Ramos (cell line): ENCODE measurements around the gene MTHFD2.
"Not testable (repeated sequence)": the region's sequence is repeated elsewhere in the genome, so short reads cannot be mapped to it uniquely, and the experiment has no call there.

Experiments
- in situ Hi-C: fragments of 300-500 bp; cut with MboI; formaldehyde crosslinking; loops from one replicate; pipeline ENCODE4 v1.14.3; 2022; ENCODE audit warnings: low sequenced_read_pairs; ENCODE audit not compliant: unreplicated experiment

The MTHFD2 gene

DNA sequence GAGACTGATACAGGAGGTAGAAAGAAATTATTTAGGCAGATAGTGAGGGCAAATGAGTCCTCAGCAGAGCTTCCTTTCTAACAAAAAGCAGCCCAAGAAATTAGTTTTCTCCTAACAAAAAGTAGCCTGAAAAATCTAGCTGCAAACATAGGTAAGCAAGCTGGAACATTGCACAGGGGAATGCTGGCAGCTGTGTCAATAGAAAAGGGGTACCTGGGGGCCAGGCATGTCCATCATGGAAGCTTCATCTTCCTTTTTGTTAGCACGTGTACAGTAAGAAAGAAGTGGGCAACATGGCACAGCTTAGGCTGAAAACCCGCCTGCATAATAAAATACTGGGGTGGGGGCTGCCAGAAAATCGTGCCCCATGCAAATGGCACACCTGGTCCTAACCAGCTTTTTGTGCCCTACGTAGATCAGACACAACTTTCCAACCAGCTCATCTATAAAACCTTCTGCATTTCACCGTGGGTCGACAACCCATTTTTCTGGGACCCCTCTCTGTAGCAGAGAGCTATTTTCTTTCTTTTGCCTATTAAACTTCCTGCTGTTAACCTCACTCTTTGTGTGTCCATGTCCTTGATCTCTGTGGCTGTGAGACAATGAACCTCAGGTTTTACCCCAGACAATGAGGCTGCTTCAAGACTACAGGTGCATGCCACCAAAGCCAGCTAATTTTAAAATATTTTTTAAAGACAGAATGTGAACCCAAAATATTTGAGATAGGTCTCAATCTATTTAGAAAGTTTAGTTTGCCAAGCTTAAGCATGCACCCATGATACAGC, 6.6 kb upstream of the MTHFD2 start:
- in situ Hi-C loops, result loop anchor here (25.0 kb wide), 1 partner anchor 954 kb away; the partner anchor contains the start of genes CCT7 and PRADC1

DNA sequence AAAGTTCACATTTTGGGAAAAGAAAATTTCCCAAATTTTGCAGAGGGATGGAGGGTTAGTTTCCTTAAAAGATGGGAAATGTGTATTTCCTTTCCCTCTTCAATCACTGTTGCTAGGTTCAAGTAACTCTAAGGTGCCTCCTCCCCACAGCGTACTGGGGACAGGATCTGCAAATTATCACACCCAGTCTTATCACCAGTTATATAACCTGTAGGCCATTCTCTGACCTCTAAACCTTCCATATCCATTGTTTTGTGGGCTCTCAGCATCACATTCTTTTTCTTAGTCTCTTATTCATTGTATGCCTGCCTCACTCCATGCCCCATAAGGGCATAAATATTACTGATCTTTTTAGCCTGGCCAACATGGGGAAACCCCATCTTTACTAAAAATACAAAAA, 3.6 kb upstream of the MTHFD2 start:
- in situ Hi-C loops, result loop anchor here (25.0 kb wide), 1 partner anchor 957 kb away; the partner anchor contains the start of genes CCT7 and PRADC1

DNA sequence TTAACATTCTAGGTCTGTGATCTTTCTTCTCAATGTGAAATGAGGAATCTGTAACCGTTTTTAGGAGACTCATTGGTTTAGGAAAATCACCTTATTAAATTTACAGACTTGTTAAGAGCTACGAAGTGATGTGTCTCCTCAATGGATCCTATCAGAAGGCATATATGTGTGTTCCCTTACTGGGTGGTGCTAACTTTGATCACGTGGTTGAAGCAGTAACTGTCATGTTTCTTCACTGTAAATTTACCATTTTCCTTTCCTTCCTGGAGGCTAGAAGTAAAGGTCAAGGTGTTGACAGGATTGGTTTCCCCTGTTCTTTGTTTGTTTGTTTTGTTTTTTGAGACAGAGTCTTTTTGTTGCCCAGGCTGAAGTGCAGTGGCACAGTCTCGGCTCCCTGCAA, 1.4 kb upstream of the MTHFD2 start:
- in situ Hi-C loops, result loop anchor here (25.0 kb wide), 1 partner anchor 960 kb away; the partner anchor contains the start of genes CCT7 and PRADC1

DNA sequence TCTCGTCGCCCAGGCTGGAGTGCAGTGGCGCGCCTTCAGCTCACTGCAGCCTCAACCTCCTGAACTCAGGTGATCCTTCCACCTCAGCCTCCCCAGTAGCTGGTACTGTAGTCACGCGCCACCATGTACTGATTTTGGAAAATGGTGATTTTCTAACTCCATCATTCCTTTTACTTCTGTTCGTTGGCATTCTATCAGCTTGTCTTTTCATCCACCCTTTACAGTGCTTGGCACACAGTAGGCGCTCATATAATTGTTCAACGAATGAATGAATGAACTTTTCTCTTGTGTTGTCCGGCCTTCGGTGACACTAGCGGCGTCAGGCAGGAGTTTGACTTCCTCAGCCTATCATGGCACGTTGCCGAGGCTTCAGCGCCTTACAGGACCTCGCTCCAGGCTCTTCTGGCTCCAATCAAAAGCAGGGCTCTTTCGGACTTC, 373 bp upstream of the MTHFD2 start:
- in situ Hi-C loops, result loop anchor here (25.0 kb wide), 1 partner anchor 961 kb away; the partner anchor contains the start of genes CCT7 and PRADC1

DNA sequence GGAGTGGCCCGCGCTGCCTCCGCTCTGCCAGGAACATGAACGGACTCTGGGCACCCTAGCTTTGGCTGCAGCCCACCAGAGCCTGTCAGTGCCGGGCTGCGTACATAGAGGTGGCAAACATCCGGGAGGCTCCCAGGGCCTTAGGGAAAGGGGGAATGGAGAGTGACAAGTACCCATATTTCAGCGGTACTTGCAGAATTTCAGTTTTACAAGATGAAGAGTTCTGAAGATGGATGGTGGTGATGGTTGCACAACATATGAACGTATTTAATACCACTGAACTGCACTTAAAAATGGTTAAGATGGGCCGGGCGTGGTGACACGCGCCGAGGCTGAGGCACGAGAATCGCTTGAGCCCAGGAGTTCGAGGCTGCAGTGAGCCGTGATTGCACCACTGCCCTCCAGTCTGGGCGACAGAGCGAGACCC, 873 bp downstream of the MTHFD2 start:
- in situ Hi-C loops, result loop anchor here (25.0 kb wide), 1 partner anchor 962 kb away; the partner anchor contains the start of genes CCT7 and PRADC1

DNA sequence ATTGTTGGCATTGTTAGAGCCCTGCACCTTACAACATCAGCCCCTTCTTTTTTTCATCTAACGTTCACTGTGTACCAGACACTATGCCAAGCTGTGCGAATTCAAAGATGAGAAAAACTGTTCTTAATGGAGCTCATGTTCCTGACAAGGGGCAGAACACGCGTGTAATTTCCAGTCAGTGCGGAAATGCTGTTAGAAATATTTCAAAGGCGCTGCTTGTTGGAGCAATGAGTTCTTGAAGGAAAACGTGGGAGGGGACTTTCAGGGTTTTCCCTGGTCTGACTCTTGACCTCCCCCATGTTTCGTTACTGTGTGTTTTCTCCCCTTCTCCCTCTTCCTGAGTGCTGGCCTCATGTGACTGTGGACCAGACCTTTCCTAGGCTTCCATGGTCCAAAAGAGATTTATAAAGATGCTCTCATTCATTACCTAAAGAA, 1.5 kb downstream of the MTHFD2 start:
- in situ Hi-C loops, result loop anchor here (25.0 kb wide), 1 partner anchor 963 kb away; the partner anchor contains the start of genes CCT7 and PRADC1

DNA sequence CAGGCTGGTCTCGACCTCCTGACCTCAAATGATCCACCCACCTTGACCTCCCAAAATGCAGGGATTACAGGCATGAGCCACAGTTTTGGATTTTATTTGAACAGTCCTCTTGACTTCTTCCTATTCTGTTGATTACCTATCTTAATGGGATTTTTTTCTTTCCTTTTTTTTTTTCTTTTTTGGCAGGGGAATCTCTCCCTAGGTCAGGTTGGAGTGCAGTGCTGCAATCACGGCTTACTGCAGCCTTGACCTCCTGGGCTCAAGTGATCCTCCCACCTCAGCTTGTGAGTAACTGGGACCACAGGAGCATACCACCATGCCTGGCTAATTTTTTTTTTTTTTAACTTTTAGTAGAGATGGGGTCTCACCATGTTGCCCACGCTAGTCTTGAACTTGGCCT, 2.8 kb downstream of the MTHFD2 start:
- in situ Hi-C loops, result no loop called here

DNA sequence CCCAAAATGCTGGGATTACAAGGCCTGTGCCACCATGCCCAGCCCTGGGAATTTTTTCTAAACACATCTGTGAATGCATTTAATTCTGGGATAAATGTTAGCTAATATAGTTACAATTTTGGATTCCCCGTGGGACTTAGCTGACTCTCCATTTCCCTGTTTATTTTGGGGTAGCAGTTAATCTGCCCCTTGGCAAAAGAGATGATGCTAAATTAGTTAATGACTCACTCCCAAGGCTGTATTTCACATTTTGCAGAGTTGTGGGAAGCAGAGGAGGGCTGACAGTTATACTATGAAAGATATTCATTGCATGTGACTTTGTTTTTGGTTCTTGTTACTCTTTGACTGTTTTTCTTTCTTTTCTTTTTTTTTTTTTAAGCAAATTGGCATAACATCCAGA, 3.2 kb downstream of the MTHFD2 start:
- in situ Hi-C loops, result no loop called here

DNA sequence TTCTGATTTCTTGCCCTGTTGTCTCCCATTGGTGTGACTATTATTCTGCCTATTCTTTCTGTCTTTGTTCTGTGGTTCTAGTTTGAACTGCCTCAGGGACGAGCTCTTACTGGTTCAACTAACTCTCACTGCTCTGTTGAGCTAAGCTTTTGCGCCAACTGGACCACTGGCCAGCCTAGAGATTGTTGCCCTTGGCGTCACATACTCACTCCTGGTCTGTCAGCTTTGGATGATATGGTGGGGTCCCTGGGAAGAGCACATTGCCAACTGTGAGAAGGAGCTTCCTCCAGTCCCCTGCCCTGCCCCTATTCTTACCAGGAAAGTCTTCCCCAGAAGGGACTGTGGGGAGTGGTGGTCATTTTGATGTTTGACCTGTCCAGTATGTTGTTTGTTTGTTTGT, 6.0 kb downstream of the MTHFD2 start:
- in situ Hi-C loops, result no loop called here

DNA sequence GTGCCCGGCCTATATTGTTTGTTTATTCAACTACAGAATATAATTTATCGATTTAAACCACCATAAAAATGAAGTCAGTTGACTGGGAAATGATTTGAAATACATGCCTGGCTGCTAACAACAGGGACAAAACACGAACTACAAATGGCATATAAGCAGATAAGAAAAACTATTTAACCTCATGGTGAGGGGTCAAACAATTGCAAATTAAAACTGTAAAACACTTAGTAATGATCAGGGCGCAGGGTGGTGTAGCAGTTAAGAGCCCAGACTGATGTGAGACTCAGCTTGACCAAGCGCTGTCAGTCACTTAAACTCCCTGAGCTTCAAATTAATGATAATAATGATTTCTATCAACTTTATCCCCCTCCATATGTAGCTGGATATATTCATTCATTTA, 6.7 kb downstream of the MTHFD2 start:
- in situ Hi-C loops, result loop anchor here (5.0 kb wide), 1 partner anchor 53 kb away; no protein-coding TSS in a partner anchor

DNA sequence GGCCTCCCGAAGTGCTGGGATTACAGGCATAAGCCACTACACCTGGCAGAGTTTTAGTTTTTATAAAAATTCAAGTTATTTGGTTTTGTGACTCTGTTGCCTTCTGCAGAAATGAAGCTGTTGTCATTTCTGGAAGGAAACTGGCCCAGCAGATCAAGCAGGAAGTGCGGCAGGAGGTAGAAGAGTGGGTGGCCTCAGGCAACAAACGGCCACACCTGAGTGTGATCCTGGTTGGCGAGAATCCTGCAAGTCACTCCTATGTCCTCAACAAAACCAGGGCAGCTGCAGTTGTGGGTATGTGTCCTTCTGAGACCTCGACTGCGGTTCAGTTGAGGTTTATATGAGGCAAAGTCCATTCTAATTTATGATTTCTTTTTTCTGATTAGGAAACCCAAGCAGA, 7.2 kb downstream of the MTHFD2 start:
- in situ Hi-C loops, result loop anchor here (5.0 kb wide), 1 partner anchor 53 kb away; no protein-coding TSS in a partner anchor

DNA sequence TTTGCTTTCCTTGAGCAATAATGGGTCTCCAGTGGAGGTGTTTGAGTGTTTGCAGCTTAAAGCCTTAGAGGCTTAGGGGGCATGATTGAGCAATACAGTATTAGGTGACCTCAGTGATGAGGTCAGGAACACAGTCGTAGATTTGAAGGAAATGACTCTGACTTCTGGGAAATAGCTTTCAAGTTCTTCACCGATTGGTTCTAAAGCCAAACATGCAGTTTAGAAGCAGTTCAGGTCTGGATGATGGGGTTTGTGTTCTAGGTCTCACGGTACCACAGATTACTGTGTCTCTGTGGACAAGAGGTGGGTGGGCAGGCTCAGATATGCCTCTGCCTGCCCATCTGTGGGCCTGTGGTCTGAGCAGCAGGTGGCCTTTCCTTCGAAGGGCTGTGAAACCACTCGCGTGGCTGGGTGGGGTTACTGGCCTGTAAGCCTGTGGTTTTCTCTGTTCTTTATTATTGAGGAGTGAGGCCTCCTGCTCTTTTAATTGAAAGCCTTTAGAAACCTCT, 7.8 kb downstream of the MTHFD2 start:
- in situ Hi-C loops, result loop anchor here (5.0 kb wide), 1 partner anchor 54 kb away; no protein-coding TSS in a partner anchor

DNA sequence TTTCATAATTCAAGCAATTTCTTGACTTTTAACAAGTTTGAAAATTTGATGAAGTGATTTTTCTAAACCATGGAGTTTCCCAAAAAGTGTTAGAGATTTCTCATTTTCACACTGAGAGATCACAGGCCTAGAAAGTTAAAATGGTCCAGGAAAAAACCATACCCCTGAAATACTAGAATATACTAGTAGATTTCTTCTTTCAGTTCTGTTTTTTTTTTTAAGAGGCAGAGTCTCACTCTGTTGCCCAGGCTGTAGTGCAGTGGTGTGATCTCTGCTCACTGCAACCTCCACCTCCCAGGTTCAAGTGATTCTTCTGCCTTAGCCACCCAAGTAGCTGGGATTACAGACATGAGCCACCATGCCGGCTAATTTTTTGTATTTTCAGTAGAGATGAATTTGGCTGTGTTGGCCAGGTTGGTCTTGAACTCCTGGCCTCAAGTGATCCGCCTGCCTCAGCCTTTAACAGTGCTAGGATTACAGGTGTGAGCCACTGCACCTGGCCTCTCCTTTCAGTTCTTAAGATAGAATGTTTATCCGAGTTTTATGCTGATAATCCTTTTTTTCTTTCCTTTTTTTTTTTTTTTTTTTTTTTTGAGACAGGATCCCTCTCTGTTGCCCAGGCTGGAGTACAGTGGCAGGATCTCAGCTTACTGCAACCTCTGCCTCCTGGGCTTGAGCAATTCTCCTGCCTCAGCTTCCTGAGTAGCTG, 14.4 kb downstream of the MTHFD2 start:
- in situ Hi-C loops, result no loop called here

DNA sequence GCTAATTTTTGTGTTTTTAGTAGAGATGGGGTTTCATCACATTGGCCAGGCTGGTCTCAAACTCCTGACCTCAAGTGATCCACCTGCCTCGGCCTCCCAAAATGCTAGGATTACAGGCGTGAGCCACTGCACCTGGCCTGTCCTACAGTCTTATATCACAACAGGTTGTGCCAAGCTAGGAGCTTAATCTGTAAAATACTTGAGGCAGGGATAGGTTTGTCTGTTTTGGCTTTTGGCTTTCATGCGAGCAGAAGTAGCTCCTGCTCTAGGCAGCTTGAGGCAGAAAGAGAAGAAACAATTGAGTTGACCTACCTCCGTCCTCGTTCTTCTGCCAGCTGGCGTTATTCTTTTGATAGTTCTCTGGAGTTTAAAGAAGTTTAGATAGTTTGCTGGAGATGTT, 17.4 kb downstream of the MTHFD2 start:
- in situ Hi-C loops, result not testable (repeated sequence)

DNA sequence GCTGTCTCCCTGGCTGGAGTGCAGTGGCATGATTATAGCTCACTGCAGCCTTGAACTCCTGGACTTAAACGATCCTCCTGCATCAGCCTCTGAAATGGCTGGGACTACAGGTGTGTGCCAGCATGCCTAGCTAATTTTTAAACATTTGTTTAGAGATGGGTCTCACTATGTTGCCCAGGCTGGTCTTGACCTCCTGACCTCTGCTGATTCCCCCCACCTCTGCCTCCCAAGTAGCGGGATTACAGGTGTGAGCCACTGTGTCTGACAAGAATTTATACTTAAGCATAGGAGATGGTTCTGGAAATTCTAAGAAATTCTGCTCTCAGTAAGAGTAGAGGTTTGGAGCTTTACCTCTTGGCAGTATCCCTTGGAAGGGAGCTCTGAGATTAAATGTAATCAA, 18.2 kb downstream of the MTHFD2 start:
- in situ Hi-C loops, result no loop called here

DNA sequence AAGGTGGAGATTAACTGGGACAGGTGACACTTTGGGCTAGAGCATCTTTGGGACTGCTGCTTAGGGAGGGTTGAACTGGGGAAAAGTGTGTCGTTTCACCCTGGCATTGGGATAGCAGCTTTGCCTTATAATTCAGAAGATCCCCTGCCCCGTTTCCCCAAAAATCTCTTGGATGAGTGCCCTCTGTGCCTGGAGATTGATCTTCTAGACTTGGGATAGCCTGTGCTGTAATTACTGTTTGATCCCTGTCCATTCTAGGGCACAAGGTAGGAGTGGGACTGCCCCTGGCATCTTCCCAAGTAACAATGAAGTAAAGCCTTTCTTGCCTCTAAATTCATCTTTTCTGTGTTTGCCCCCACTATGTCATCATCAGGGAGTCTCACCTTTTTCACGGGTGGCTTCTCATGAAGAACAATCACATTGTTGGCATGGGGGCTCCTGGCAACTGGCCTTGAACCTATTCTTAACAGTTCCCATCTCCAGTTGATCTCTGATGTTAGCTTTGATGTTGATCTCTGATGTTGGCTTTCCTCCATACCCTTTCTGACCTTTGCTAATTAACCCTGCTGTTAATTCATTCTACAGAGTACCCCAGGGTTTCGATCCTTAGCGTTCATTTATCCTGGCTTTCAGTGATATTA, 21.6 kb downstream of the MTHFD2 start:
- in situ Hi-C loops, result no loop called here

DNA sequence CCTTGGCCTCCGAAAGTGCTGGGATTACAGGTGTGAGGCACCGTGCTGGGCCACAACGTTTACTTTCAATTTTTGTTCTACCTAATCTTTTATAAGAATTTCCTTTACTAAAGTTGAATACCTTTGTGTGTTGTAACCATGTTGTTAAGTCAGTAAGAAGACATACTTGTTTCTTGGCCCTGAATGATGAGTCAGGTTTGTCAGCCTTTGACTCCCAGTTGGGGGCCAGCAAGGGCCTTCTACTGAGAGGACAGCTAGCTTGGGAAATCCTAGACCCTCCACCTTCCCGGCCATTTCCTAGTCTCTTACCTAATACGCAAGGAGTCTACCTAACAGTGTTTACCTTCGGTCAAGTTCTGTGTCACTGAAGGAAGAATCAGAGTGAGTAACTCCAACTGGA, 22.7 kb downstream of the MTHFD2 start:
- in situ Hi-C loops, result no loop called here

DNA sequence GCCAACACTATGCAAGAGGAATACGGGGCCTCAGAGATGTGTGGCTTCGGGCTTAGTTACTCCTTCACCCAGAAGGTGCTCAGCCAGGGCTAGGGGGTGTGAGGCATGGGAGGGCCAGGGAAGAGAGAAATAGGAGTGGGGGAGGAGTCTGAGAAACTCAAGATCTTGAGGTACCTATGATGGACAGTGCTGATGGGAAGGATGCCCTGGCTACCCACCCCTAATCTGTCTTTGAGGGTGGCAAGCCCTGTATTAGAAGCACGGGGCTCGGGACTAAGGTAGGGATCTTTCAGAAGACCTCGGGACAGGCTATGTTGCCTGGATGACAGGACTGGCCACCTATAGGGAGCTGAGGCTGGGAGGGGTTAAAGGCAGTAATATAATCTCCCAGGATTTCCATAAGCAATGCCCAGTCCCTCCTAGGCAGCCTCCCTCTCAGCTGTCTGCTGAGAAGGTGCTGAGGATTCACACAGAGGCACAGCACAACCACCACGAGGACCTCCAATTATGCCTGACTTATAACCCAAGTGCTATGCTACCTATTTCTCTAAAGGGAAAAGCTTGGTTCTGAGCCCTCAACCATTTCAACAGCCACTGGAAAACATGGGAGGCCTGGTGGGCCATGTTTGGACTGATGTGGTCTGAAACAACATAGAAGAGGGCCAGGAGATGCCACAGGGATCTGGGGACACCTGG, 23.3 kb downstream of the MTHFD2 start:
- in situ Hi-C loops, result no loop called here

DNA sequence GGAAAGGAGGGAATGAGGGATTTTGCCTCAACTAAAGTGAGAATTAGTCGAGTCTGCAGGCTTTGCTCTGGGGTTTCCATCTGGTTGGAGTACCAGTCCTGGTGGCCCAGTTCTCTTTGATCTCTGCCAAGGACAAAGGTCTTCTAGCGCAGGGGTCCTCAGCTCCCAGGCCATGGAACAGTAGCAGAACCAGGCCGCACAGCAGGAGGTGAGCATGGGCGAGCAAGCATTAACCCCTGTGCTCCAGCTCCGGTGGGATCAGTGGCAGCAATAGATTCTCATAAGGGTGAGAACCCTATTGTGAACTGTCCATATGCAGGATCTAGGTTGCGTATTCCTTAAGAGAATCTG, 23.9 kb downstream of the MTHFD2 start:
- in situ Hi-C loops, result no loop called here
